ENCODE results near the gene TGFBR3. TPM values are rescaled to one million over a fixed set of nuclear protein-coding genes. Genes with fewer than 3 reads are reported as not detected.

Gene TGFBR3
- polyA plus RNA-seq, 1 donor (not counting 4 experiments of a cell fraction or from before 2014, with no cell fraction given) = 1.2 TPM

GRCh38 chr1:91744953-91745639 lies 140.9 kb downstream of the TGFBR3 start:
- TF ChIP-seq CTCF (optimal IDR thresholded peaks at IDR 0.05 in 1 of 3, IDR thresholded peaks at IDR 0.05 in 1 of 3, conservative IDR thresholded peaks at IDR 0.05 in 1 of 3; ENCODE audit: extremely low read depth in 1 of 3, insufficient read depth in 2 of 3, low read length in 3 of 3) (peak in 2 of 3 experiments; percentile 28 to 48), EZH2 (IDR thresholded peaks at IDR 0.05; ENCODE audit: low read length) (no peak)
- no peaks in the 10 kb centered on the region for H3K9me1 ChIP-seq (ENCODE audit: control insufficient read depth, extremely low read depth, insufficient read depth, low read length)
- H2AFZ ChIP-seq (ENCODE audit: control insufficient read depth, low read length) = no peak overlapping the region
- peak overlapping the region; percentile 44 for H3K4me2 ChIP-seq (ENCODE audit: control insufficient read depth, extremely low read depth, insufficient read depth, low read depth, low read length)
- H3K79me2 ChIP-seq (ENCODE audit: control insufficient read depth, insufficient read depth, low read length) = no peaks in the 10 kb centered on the region
- no peaks in the 10 kb centered on the region for H3K27me3 ChIP-seq (ENCODE audit: control insufficient read depth, extremely low read depth, insufficient read depth, low read length)
- no peak overlapping the region for H3K4me3 ChIP-seq (ENCODE audit: control insufficient read depth in 2 of 3, extremely low read depth in 1 of 3, insufficient read depth in 2 of 3, low read depth in 1 of 3, low read length in 3 of 3)
- no peaks in the 10 kb centered on the region for H3K36me3 ChIP-seq (ENCODE audit: control insufficient read depth in 2 of 2, extremely low read depth in 1 of 2, insufficient read depth in 2 of 2, low read length in 2 of 2)
- FAIRE-seq (peak; percentile 5), DNase-seq (ENCODE audit: low read depth, low spot score) (no peak)
- H3K9ac ChIP-seq (ENCODE audit: control insufficient read depth, extremely low read depth, insufficient read depth, low read length) = no peak overlapping the region
- H3K27ac ChIP-seq (ENCODE audit: control insufficient read depth, insufficient read depth, low read length) = peak overlapping the region; percentile 31
- peaks cover 17% of the 10 kb centered on the region for H3K4me1 ChIP-seq (ENCODE audit: control insufficient read depth, extremely low read depth, insufficient read depth, low read length)
- dilution Hi-C loops (cut with MboI; ENCODE audit: extremely low pct_ligation_motif_present, low sequenced_read_pairs) = no loop called here
- no peaks in the 10 kb centered on the region for H3K9me3 ChIP-seq (ENCODE audit: control insufficient read depth, low read depth, low read length)
- H4K20me1 ChIP-seq (ENCODE audit: control insufficient read depth, extremely low read depth, insufficient read depth, low read length) = no peaks in the 10 kb centered on the region

GRCh38 chr1:91742848-91743292 lies 143.1 kb downstream of the TGFBR3 start:
- Histone ChIP-seq H3K9me1 (ENCODE audit: control insufficient read depth, extremely low read depth, insufficient read depth, low read length) (no peaks in the 10 kb centered on the region), H3K9me3 (ENCODE audit: control insufficient read depth, low read depth, low read length) (no peaks in the 10 kb centered on the region), H3K27ac (ENCODE audit: control insufficient read depth, insufficient read depth, low read length) (no peak overlapping the region), H3K4me2 (ENCODE audit: control insufficient read depth, extremely low read depth, insufficient read depth, low read depth, low read length) (no peak overlapping the region), H3K79me2 (ENCODE audit: control insufficient read depth, insufficient read depth, low read length) (no peaks in the 10 kb centered on the region), H3K4me1 (ENCODE audit: control insufficient read depth, extremely low read depth, insufficient read depth, low read length) (peaks cover 17% of the 10 kb centered on the region), H3K9ac (ENCODE audit: control insufficient read depth, extremely low read depth, insufficient read depth, low read length) (no peak overlapping the region), H3K27me3 (ENCODE audit: control insufficient read depth, extremely low read depth, insufficient read depth, low read length) (no peaks in the 10 kb centered on the region), H3K36me3 (ENCODE audit: control insufficient read depth in 2 of 2, extremely low read depth in 1 of 2, insufficient read depth in 2 of 2, low read length in 2 of 2) (no peaks in the 10 kb centered on the region), H2AFZ (ENCODE audit: control insufficient read depth, low read length) (no peak overlapping the region), H4K20me1 (ENCODE audit: control insufficient read depth, extremely low read depth, insufficient read depth, low read length) (no peaks in the 10 kb centered on the region), H3K4me3 (ENCODE audit: control insufficient read depth in 2 of 3, extremely low read depth in 1 of 3, insufficient read depth in 2 of 3, low read depth in 1 of 3, low read length in 3 of 3) (no peak overlapping the region)
- no peak for TF ChIP-seq EZH2 (IDR thresholded peaks at IDR 0.05; ENCODE audit: low read length)
- peak in 1 of 3 experiments; percentile 2 for TF ChIP-seq CTCF (optimal IDR thresholded peaks at IDR 0.05 in 1 of 3, IDR thresholded peaks at IDR 0.05 in 1 of 3, conservative IDR thresholded peaks at IDR 0.05 in 1 of 3; ENCODE audit: extremely low read depth in 1 of 3, insufficient read depth in 2 of 3, low read length in 3 of 3)
- FAIRE-seq = peak; percentile 73
- DNase-seq (ENCODE audit: low read depth, low spot score) = no peak
- dilution Hi-C loops (cut with MboI; ENCODE audit: extremely low pct_ligation_motif_present, low sequenced_read_pairs) = no loop called here

Measured in keratinocyte (primary cell).